GM10847 (cell line): ENCODE measurements around the gene MRPL48.

Experiments
- POLR2A ChIP-seq: IDR thresholded peaks from 2 replicates; pipeline ENCODE4 v1.6.1; 2011; ENCODE audit not compliant: insufficient read length; ENCODE audit errors: extremely low read depth

MRPL48 gene

DNA sequence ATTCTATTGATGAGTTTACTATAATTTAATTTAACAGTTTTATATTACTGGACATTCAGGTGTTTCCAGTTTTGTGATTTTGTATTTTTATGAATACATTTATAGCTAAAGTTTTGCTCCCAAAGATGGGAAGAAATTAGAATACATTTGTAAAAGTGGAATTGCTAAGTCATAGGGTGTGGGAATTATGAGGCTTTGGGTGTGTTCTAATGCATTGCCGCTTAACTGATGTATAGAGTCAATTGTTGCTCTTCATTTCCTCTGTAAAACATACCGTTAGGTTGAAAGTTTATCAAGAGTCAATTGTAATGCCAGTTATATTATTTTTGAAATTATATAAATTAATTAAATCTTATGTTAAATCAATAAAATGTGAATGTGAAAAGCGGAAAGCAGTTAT lies 105.4 kb downstream of the MRPL48 start:
- no peak for TF ChIP-seq POLR2A

DNA sequence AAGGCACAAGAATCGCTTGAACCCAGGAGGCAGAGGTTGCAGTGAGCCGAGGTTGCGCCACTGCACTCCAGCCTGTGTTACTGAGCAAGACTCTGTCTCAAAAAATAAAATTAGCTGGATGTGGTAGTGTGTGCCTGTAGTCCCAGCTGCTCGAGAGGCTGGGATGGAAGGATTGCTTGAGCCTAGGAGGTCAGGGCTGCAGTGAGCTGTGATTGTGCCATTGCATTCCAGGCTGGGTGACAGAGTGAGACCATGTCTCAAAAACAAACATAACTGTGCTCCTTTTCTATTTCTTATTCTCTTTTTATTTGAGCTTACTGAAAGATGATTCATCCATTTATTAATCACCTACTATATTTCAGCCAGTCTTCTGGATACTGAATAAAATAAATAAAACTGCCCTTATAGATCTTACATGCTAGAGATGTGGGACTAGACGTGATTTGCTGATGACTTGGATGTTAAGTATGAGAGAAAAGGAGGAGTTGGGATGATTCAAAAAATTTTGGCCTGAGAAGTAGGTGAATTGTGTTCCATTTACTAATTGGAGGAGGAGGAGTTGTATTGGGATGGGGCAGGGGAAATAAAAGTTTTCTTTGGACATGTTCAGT lies 107.2 kb downstream of the MRPL48 start:
- no peak for TF ChIP-seq POLR2A

- TF ChIP-seq POLR2A = no peak
These were observed 114.6 kb downstream of the MRPL48 start for GRCh38 chr11:73902303-73902702.

DNA sequence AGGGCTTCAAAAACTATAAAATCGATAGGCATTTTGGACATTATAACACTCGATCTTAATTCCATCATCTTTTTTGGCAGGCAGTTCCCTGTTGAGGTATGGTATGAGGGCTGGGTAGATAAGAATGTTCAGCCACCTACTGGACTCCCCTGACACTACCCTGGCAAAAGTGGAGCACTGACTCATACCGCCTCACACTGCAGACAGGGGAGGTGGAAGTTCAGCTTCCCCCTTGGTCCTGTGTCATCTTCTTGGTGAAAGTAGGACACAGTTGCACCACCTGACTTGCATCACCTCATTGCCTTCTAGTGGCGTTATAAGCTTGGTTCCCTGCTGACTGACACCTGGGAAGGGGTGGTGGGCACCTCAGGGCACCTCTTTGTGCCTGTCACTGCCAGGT lies 119.5 kb downstream of the MRPL48 start:
- no peak for TF ChIP-seq POLR2A

- TF ChIP-seq POLR2A = no peak
These were observed 124.4 kb downstream of the MRPL48 start for GRCh38 chr11:73912026-73912425.

DNA sequence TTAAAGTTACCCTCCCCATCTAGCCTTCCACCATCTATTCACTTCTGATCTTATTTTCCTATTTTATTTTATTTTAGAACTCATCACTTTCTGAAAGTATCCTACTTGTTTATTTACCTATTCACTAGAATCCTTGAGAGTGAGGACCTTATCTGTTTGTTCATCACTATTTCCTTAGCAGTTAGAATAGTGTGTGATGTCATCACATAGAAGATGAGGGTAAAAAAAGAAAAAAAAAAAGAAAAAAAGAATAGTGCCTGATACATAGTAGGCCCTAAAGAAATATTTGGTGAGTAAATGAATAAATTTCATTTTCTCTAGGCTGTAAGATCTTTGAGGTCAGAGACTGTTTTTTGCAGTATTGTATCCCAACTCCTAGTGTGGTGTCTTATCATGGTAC lies 125.8 kb downstream of the MRPL48 start:
- TF ChIP-seq POLR2A = no peak

- TF ChIP-seq POLR2A = no peak
These were observed 126.6 kb downstream of the MRPL48 start for GRCh38 chr11:73914284-73914683.
